PC-3 (cell line): ENCODE results near the gene PLAA. TPM values are rescaled to one million over a fixed set of nuclear protein-coding genes. Genes with fewer than 3 reads are reported as not detected.

Source experiments
- ATAC-seq: fragments of 200-7000 bp; cut with Tn5 transposase; 2 replicates; pipeline ENCODE4 v1.9.1; 2020; ENCODE audit warnings: mild to moderate bottlenecking, moderate library complexity
- BruUV-seq: library from RNA; stranded (reverse); fragments of 400-500 nt; replicated peaks from 2 replicates; lab custom pipeline; 2021; lab: Mats Ljungman, UMichigan
- CTCF ChIA-PET: fragments of 300-600 bp; sonication (Branson Sonifier 250); formaldehyde crosslinking; loops from one replicate; lab custom pipeline; 2022; ENCODE audit warnings: antibody characterized with exemption; lab: Charles Lee
- POLR2A ChIA-PET: fragments of 300-600 bp; sonication (Branson Sonifier 250); formaldehyde crosslinking; loops from one replicate; lab custom pipeline; 2022; ENCODE audit warnings: antibody characterized with exemption; ENCODE audit not compliant: unreplicated experiment; lab: Charles Lee
- DNase-seq: peaks from one replicate; pipeline ENCODE4 v3.0.0-alpha.2; 2015
- H2AFZ ChIP-seq: fragments of 300-600 bp; sonication (generic); 2 replicates; pipeline ENCODE4 v1.6.0; 2016; ENCODE audit warnings: antibody characterized with exemption, low read length
- H3F3A ChIP-seq: fragments of 300-600 bp; sonication (generic); one replicate; pipeline ENCODE4 v1.6.0; 2017; ENCODE audit warnings: antibody characterized with exemption, low read length, control low read depth, mild to moderate bottlenecking; ENCODE audit not compliant: unreplicated experiment
- H3K27ac ChIP-seq: fragments of 300-600 bp; sonication (generic); 2 replicates; pipeline ENCODE4 v1.5.1; 2016; ENCODE audit warnings: mild to moderate bottlenecking, low read length
- H3K27me3 ChIP-seq: fragments of 300-600 bp; sonication (generic); 2 replicates; pipeline ENCODE4 v1.6.1; 2016; ENCODE audit warnings: low read length, mixed read lengths
- H3K36me3 ChIP-seq: fragments of 300-600 bp; sonication (generic); 2 replicates; pipeline ENCODE4 v1.6.1; 2016; ENCODE audit warnings: low read depth, mixed run types, low read length, mixed read lengths
- H3K4me1 ChIP-seq: fragments of 300-600 bp; sonication (generic); 2 replicates; pipeline ENCODE4 v1.5.1; 2016; ENCODE audit warnings: low read length; ENCODE audit not compliant: insufficient read depth
- H3K4me2 ChIP-seq: fragments of 300-600 bp; sonication (generic); 2 replicates; pipeline ENCODE4 v1.6.0; 2016; ENCODE audit warnings: low read length
- H3K4me3 ChIP-seq: fragments of 300-600 bp; sonication (generic); 2 replicates; pipeline ENCODE4 v1.5.1; 2016; ENCODE audit warnings: mild to moderate bottlenecking, low read length, mixed read lengths
- H3K79me2 ChIP-seq: fragments of 300-600 bp; sonication (generic); 2 replicates; pipeline ENCODE4 v1.6.1; 2017; ENCODE audit warnings: low read length, mixed read lengths
- H3K9ac ChIP-seq: fragments of 300-600 bp; sonication (generic); 2 replicates; pipeline ENCODE4 v1.6.0; 2016; ENCODE audit warnings: mild to moderate bottlenecking, low read length
- H3K9me2 ChIP-seq: fragments of 300-600 bp; sonication (generic); replicated peaks from 2 replicates; pipeline ENCODE4 v1.6.1; 2016; ENCODE audit warnings: mixed run types, low read length, mixed read lengths
- H3K9me3 ChIP-seq: fragments of 300-600 bp; sonication (generic); 2 replicates; pipeline ENCODE4 v1.6.1; 2016; ENCODE audit warnings: low read length, mixed read lengths
- H4K20me1 ChIP-seq: fragments of 300-600 bp; sonication (generic); 2 replicates; pipeline ENCODE4 v1.6.1; 2016; ENCODE audit warnings: low read length, mixed read lengths
- EZH2 ChIP-seq: fragments of 300-600 bp; sonication (generic); IDR thresholded peaks from one replicate; pipeline ENCODE4 v1.6.1; 2017; ENCODE audit warnings: antibody characterized with exemption, mild to moderate bottlenecking, low read length; ENCODE audit not compliant: unreplicated experiment
- EZH2phosphoT487 ChIP-seq: fragments of 300-600 bp; sonication (generic); IDR thresholded peaks from 2 replicates; pipeline ENCODE4 v1.6.1; 2018; ENCODE audit warnings: mild to moderate bottlenecking, antibody characterized with exemption, low read length, borderline replicate concordance
- intact Hi-C: fragments of 100-400 bp; cut with micrococcal nuclease; formaldehyde crosslinking; loops from 2 replicates; pipeline ENCODE4 v1.9.0; 2023
- total RNA-seq: library from RNA; depleted of rRNA; stranded (reverse); fragments of >200 nt; gene quantifications from 2 replicates; pipeline ENCODE4 v1.2.3, GENCODE V29; 2014
- TF ChIP-seq, protein P1 (sequence below): fragments of 300-600 bp; sonication (generic); conservative IDR thresholded peaks from 2 replicates; pipeline ENCODE4 v1.5.1; 2017; ENCODE audit warnings: antibody characterized with exemption, low read depth, mild to moderate bottlenecking, low read length

PLAA gene
- total RNA-seq, 1 experiment from 2014 or later, result 34.6 TPM

DNA sequence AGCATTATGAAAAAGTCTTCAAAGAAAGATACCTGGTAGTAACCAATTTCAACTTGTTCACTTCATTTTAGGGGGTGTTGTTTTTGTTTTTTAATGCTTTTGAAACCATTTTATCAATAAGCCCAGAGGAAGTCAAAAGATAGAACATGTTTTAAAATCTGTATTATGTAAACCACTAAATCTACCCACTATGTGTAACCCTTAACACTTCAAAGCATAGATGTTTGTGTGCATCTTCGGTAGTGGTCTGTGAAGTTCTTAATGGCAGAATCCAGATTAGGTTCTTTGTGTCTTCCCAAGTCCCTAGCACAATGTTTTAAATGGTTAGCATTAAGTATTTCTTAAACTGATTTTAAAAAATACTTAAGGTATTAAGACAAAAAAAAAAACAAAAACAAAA, 6.3 kb downstream of the PLAA start:
- Histone ChIP-seq H3F3A (no peaks in the 10 kb centered on the region), H2AFZ (no peak overlapping the region), H3K4me3 (no peak overlapping the region), H3K9me3 (no peaks in the 10 kb centered on the region), H3K9ac (no peak overlapping the region), H3K27me3 (no peaks in the 10 kb centered on the region), H3K4me2 (no peak overlapping the region), H3K79me2 (peaks cover 100% of the 10 kb centered on the region), H3K9me2 (no peaks in the 10 kb centered on the region), H3K4me1 (peaks cover 20% of the 10 kb centered on the region; the same call in 1 of the 2 replicates), H4K20me1 (peaks cover 38% of the 10 kb centered on the region; the same call in 1 of the 2 replicates), H3K36me3 (peaks cover 22% of the 10 kb centered on the region), H3K27ac (no peak overlapping the region)
- BruUV-seq, result no TSS peak
- TF ChIP-seq EZH2 (no peak), EZH2phosphoT487 (no peak)
- TF ChIP-seq, protein P1, sequence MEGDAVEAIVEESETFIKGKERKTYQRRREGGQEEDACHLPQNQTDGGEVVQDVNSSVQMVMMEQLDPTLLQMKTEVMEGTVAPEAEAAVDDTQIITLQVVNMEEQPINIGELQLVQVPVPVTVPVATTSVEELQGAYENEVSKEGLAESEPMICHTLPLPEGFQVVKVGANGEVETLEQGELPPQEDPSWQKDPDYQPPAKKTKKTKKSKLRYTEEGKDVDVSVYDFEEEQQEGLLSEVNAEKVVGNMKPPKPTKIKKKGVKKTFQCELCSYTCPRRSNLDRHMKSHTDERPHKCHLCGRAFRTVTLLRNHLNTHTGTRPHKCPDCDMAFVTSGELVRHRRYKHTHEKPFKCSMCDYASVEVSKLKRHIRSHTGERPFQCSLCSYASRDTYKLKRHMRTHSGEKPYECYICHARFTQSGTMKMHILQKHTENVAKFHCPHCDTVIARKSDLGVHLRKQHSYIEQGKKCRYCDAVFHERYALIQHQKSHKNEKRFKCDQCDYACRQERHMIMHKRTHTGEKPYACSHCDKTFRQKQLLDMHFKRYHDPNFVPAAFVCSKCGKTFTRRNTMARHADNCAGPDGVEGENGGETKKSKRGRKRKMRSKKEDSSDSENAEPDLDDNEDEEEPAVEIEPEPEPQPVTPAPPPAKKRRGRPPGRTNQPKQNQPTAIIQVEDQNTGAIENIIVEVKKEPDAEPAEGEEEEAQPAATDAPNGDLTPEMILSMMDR, result no peak
- ChIA-PET POLR2A (no interaction called here), CTCF (no interaction called here)
- ATAC-seq (no peak), DNase-seq (no peak)
- intact Hi-C loops, result no loop called here

DNA sequence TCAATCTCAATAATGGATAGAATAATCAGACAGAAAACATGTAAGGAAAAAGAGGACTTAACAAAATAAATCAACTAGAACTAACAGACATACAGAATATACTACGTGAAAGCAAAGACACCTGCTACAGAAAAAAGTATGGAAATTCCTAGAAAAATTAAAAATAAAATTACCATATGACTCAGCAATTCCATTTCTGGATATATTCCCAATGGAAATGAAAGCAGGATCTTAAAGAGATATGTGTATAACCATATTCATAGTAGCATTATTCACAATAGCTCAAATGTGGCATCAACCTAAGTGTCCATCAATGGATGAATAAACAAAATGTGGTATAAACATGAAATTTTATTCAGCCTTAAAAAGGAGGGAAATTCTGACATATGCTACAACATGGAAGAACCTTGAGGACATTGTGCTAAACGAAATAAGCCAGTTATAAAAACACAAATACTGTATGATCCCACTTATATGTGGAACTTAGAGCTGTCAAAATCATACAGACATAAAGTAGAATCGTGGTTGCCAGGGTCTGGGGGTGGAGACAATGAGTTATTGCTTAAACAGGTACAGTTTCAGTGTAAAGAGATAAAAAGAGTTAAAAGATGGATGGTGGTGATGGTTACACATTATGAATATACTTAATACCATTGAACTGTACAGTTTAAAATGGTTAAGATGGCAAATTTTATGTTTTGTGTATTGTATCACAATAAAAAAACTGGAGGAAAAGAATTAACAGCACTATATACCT, 6.9 kb downstream of the PLAA start:
- intact Hi-C loops, result no loop called here
- Histone ChIP-seq H3K4me3 (no peak overlapping the region), H3K36me3 (peaks cover 22% of the 10 kb centered on the region), H3K79me2 (peaks cover 100% of the 10 kb centered on the region), H3K4me1 (peaks cover 15% of the 10 kb centered on the region; the same call in 1 of the 2 replicates), H3K27me3 (no peaks in the 10 kb centered on the region), H2AFZ (no peak overlapping the region), H3K4me2 (no peak overlapping the region), H4K20me1 (peaks cover 32% of the 10 kb centered on the region; the same call in 1 of the 2 replicates), H3K9me3 (no peaks in the 10 kb centered on the region), H3K9me2 (no peaks in the 10 kb centered on the region), H3K9ac (no peak overlapping the region), H3F3A (no peaks in the 10 kb centered on the region), H3K27ac (no peak overlapping the region)
- no peak for ATAC-seq
- no peak for DNase-seq
- BruUV-seq, result no TSS peak
- ChIA-PET CTCF (no interaction called here), POLR2A (no interaction called here)
- TF ChIP-seq, protein P1, result no peak
- TF ChIP-seq EZH2phosphoT487 (no peak), EZH2 (no peak)

DNA sequence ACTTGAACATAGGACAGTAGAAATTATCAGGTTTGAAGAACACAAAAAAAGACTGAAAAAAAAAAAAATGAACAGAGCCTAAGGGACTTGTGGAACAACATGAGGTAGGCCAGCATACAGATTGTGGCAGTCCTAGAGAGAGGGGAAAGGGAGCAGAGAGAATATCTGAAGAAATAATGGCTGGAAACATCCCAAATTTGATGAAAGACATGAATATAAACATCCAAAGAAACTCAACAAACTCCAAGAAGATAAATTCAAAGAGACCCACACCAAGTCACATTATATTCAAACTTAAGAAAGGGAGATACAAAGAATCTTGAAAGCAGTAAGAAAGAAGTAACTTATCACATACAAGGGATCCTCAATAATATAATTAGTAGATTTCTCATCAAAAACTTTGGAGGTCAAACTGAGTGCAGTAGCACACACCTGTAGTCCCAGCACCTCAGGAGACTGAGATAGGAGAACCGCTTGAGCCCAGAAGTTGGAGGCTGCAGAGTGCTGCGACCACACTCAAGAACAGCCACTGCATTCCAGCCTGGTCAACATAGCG, 9.1 kb downstream of the PLAA start:
- Histone ChIP-seq H3K79me2 (peaks cover 92% of the 10 kb centered on the region), H3K27me3 (no peaks in the 10 kb centered on the region), H4K20me1 (peaks cover 28% of the 10 kb centered on the region; the same call in 1 of the 2 replicates), H3K4me3 (no peak overlapping the region), H3K9ac (no peak overlapping the region), H3F3A (no peaks in the 10 kb centered on the region), H3K9me3 (no peaks in the 10 kb centered on the region), H3K27ac (no peak overlapping the region), H3K4me1 (no peaks in the 10 kb centered on the region), H3K36me3 (peaks cover 15% of the 10 kb centered on the region), H3K9me2 (no peaks in the 10 kb centered on the region), H3K4me2 (no peak overlapping the region), H2AFZ (no peak overlapping the region)
- TF ChIP-seq EZH2phosphoT487, result no peak
- TF ChIP-seq, protein P1, result no peak
- TF ChIP-seq EZH2, result no peak
- intact Hi-C loops, result no loop called here
- ATAC-seq, result no peak
- BruUV-seq, result no TSS peak
- no peak for DNase-seq
- ChIA-PET CTCF (no interaction called here), POLR2A (no interaction called here)
